ENCODE data around the gene DAG1. TPM values are rescaled to one million over a fixed set of nuclear protein-coding genes. Genes with fewer than 3 reads are reported as not detected.

The DAG1 gene
- total RNA-seq, 4 donors from 2014 or later: 11.6 to 79.2 (median 62.6) TPM

GRCh38 chr3:49511639-49512038 is 41.6 kb downstream of the DAG1 start:
- Histone ChIP-seq H3K36me3 (peaks cover 0 to 33% (median 0%) of the 10 kb centered on the region in 3 donors), H3K4me3 (no peak overlapping the region), H3K9me3 (no peaks in the 10 kb centered on the region), H3K27me3 (no peaks in the 10 kb centered on the region), H3K4me1 (no peaks in the 10 kb centered on the region), H3K27ac (no peak overlapping the region)
- TF ChIP-seq POLR2A (IDR thresholded peaks at IDR 0.05) (no peak), CTCF (IDR thresholded peaks at IDR 0.05) (no peak)
- DNase-seq: no peak

GRCh38 chr3:49512781-49513355 is 42.8 kb downstream of the DAG1 start:
- no peaks in the 10 kb centered on the region for H3K9me3 ChIP-seq
- H3K27me3 ChIP-seq: no peaks in the 10 kb centered on the region
- DNase-seq: no peak
- H3K4me3 ChIP-seq: no peak overlapping the region
- peaks cover 0 to 39% (median 0%) of the 10 kb centered on the region in 3 donors for H3K36me3 ChIP-seq
- no peak for TF ChIP-seq POLR2A (IDR thresholded peaks at IDR 0.05)
- no peak for TF ChIP-seq CTCF (IDR thresholded peaks at IDR 0.05)
- H3K4me1 ChIP-seq: no peaks in the 10 kb centered on the region
- no peak overlapping the region for H3K27ac ChIP-seq

- Histone ChIP-seq H3K4me1 (no peaks in the 10 kb centered on the region), H3K36me3 (peaks cover 0 to 46% (median 0%) of the 10 kb centered on the region in 3 donors)
- TF ChIP-seq CTCF (IDR thresholded peaks at IDR 0.05) (no peak), POLR2A (IDR thresholded peaks at IDR 0.05) (no peak)
Observed at GRCh38 chr3:49513494-49514124, 43.5 kb downstream of the DAG1 start.

GRCh38 chr3:49518016-49518415 is 47.9 kb downstream of the DAG1 start:
- no peak overlapping the region for H3K4me3 ChIP-seq
- H3K27me3 ChIP-seq: no peaks in the 10 kb centered on the region
- H3K4me1 ChIP-seq: no peaks in the 10 kb centered on the region
- no peak overlapping the region for H3K27ac ChIP-seq
- H3K36me3 ChIP-seq: peaks cover 0 to 20% (median 0%) of the 10 kb centered on the region in 3 donors
- TF ChIP-seq POLR2A (IDR thresholded peaks at IDR 0.05): no peak
- TF ChIP-seq CTCF (IDR thresholded peaks at IDR 0.05): no peak
- DNase-seq: no peak
- H3K9me3 ChIP-seq: no peaks in the 10 kb centered on the region

More at GRCh38 chr3:49513494-49514124, 43.5 kb downstream of the DAG1 start:
- H3K27me3 ChIP-seq: no peaks in the 10 kb centered on the region
- no peak overlapping the region for H3K4me3 ChIP-seq
- H3K27ac ChIP-seq: no peak overlapping the region
- DNase-seq: no peak
- H3K9me3 ChIP-seq: no peaks in the 10 kb centered on the region

- Histone ChIP-seq H3K4me3 (no peak overlapping the region), H3K27me3 (no peaks in the 10 kb centered on the region), H3K27ac (no peak overlapping the region), H3K4me1 (no peaks in the 10 kb centered on the region), H3K9me3 (no peaks in the 10 kb centered on the region), H3K36me3 (peaks cover 0 to 20% (median 0%) of the 10 kb centered on the region in 3 donors)
- TF ChIP-seq POLR2A (IDR thresholded peaks at IDR 0.05) (no peak), CTCF (IDR thresholded peaks at IDR 0.05) (no peak)
- DNase-seq: no peak
Observed at GRCh38 chr3:49518441-49518840, 48.4 kb downstream of the DAG1 start.
